ENCODE results near the gene PDE4D.

PDE4D gene

DNA sequence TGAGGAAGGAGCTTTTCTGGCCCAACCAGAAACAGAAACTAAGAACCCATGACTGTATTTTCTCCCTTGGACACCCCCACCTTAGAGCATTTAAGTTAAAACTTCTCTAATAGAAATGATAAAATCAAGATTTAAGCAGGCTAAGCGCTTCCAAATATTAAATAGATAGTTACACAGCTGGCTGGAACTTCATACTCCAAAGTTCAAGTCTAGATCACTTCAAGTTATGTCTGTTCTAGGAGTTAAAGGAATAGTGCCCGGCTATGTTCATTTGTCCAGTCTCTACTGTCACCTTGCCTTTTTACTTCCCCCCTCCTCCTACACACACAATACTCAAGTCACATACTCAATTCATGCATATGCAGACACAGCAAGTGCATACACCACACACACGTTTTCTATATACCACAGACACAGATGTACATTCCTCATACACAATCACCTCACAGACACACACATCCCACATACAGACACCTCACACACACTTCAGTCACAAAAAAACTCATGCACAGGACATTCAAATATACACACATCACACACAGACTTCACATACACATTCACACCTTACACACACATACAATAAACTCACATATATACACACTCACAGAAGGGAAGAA lies 237.7 kb downstream of the PDE4D start:
- H3K9ac ChIP-seq (ENCODE audit: low read depth, low read length): no peak overlapping the region
- no peaks in the 10 kb centered on the region for H3K36me3 ChIP-seq (ENCODE audit: control insufficient read depth, insufficient read depth, low read length)
- H3K9me3 ChIP-seq (ENCODE audit: control insufficient read depth, insufficient read depth, low read length): no peaks in the 10 kb centered on the region
- H3K4me1 ChIP-seq (ENCODE audit: control insufficient read depth, insufficient read depth, low read length): no peaks in the 10 kb centered on the region
- no peaks in the 10 kb centered on the region for H3K27me3 ChIP-seq (ENCODE audit: control insufficient read depth, insufficient read depth, low read length)
- no peak overlapping the region for H3K4me3 ChIP-seq (ENCODE audit: low read depth, low read length)

- Histone ChIP-seq H3K27me3 (ENCODE audit: control insufficient read depth, insufficient read depth, low read length) (no peaks in the 10 kb centered on the region), H3K36me3 (ENCODE audit: control insufficient read depth, insufficient read depth, low read length) (no peaks in the 10 kb centered on the region), H3K4me3 (ENCODE audit: low read depth, low read length) (no peak overlapping the region), H3K9ac (ENCODE audit: low read depth, low read length) (no peak overlapping the region), H3K9me3 (ENCODE audit: control insufficient read depth, insufficient read depth, low read length) (no peaks in the 10 kb centered on the region), H3K4me1 (ENCODE audit: control insufficient read depth, insufficient read depth, low read length) (no peaks in the 10 kb centered on the region)
These were observed 238.8 kb downstream of the PDE4D start for GRCh38 chr5:59654691-59655090.

GRCh38 chr5:59652449-59652848 lies 241.1 kb downstream of the PDE4D start:
- no peaks in the 10 kb centered on the region for H3K9me3 ChIP-seq (ENCODE audit: control insufficient read depth, insufficient read depth, low read length)

GRCh38 chr5:59648949-59649921 lies 244.3 kb downstream of the PDE4D start:
- H3K4me1 ChIP-seq (ENCODE audit: control insufficient read depth, insufficient read depth, low read length): no peaks in the 10 kb centered on the region
- H3K27me3 ChIP-seq (ENCODE audit: control insufficient read depth, insufficient read depth, low read length): no peaks in the 10 kb centered on the region
- no peaks in the 10 kb centered on the region for H3K36me3 ChIP-seq (ENCODE audit: control insufficient read depth, insufficient read depth, low read length)

More at GRCh38 chr5:59652449-59652848, 241.1 kb downstream of the PDE4D start:
- Histone ChIP-seq H3K36me3 (ENCODE audit: control insufficient read depth, insufficient read depth, low read length) (no peaks in the 10 kb centered on the region), H3K4me1 (ENCODE audit: control insufficient read depth, insufficient read depth, low read length) (no peaks in the 10 kb centered on the region), H3K9ac (ENCODE audit: low read depth, low read length) (no peak overlapping the region), H3K4me3 (ENCODE audit: low read depth, low read length) (no peak overlapping the region), H3K27me3 (ENCODE audit: control insufficient read depth, insufficient read depth, low read length) (no peaks in the 10 kb centered on the region)

GRCh38 chr5:59648038-59648831 lies 245.3 kb downstream of the PDE4D start:
- no peaks in the 10 kb centered on the region for H3K27me3 ChIP-seq (ENCODE audit: control insufficient read depth, insufficient read depth, low read length)
- H3K9me3 ChIP-seq (ENCODE audit: control insufficient read depth, insufficient read depth, low read length): no peaks in the 10 kb centered on the region
- H3K9ac ChIP-seq (ENCODE audit: low read depth, low read length): no peak overlapping the region
- H3K4me3 ChIP-seq (ENCODE audit: low read depth, low read length): no peak overlapping the region
- H3K36me3 ChIP-seq (ENCODE audit: control insufficient read depth, insufficient read depth, low read length): no peaks in the 10 kb centered on the region
- H3K4me1 ChIP-seq (ENCODE audit: control insufficient read depth, insufficient read depth, low read length): no peaks in the 10 kb centered on the region

More at GRCh38 chr5:59648949-59649921, 244.3 kb downstream of the PDE4D start:
- Histone ChIP-seq H3K4me3 (ENCODE audit: low read depth, low read length) (no peak overlapping the region), H3K9ac (ENCODE audit: low read depth, low read length) (no peak overlapping the region), H3K9me3 (ENCODE audit: control insufficient read depth, insufficient read depth, low read length) (no peaks in the 10 kb centered on the region)

- Histone ChIP-seq H3K4me3 (ENCODE audit: low read depth, low read length) (no peak overlapping the region), H3K9me3 (ENCODE audit: control insufficient read depth, insufficient read depth, low read length) (no peaks in the 10 kb centered on the region), H3K9ac (ENCODE audit: low read depth, low read length) (no peak overlapping the region), H3K4me1 (ENCODE audit: control insufficient read depth, insufficient read depth, low read length) (peaks cover 1% of the 10 kb centered on the region), H3K27me3 (ENCODE audit: control insufficient read depth, insufficient read depth, low read length) (no peaks in the 10 kb centered on the region), H3K36me3 (ENCODE audit: control insufficient read depth, insufficient read depth, low read length) (no peaks in the 10 kb centered on the region)
These were observed 248.1 kb downstream of the PDE4D start for GRCh38 chr5:59645380-59645779.

DNA sequence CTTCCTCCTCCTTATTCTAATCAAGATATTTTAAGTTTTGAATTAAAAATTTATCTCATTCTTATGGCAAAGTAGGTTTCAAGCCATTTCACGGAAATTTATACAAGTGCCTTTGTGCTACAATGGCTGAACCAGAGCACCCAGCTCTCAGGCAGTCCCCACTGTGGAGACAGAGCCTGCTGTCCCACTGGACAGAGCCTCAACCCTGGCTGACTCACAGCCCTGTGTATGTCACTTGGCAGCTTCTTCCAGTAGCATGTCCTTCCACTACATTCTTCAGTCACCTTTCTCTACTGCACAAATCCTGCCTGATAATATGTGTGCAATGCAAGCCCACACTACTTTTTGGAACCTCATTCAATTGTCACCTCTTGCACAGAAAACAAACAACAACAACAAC lies 253.1 kb downstream of the PDE4D start:
- H3K9ac ChIP-seq (ENCODE audit: low read depth, low read length): no peak overlapping the region
- H3K4me1 ChIP-seq (ENCODE audit: control insufficient read depth, insufficient read depth, low read length): peaks cover 2% of the 10 kb centered on the region
- no peak overlapping the region for H3K4me3 ChIP-seq (ENCODE audit: low read depth, low read length)

DNA sequence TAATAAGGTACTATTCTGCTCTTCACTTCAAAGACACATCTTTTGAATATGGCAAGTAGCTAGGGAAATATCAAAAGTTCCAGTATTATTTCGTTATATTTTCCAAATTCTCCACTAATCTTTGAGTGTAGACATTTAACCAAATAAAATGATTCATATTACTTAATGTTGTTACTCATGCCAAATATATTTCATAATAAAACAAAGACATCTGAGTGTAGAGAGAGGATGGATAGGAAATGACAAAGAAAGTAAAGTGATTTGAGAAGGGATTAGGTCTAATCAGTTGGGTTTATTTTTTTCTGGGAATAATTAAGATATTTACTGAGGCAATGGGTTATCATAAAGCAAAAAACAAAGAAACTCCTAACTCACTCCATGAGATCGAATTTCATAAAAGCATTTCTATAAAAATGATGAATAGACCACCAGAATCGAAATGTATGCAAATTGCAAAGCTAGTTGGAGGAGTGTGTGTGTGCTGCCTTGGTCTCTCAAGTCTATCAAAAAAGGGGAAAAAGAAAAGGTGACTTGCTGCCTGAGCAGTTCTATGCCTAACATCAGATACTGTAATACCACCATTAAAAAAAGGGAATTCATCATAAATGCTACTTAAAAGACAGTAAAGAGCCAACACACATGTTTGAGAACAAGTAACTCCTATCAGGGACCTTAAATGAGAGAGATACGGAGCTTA lies 255.5 kb downstream of the PDE4D start:
- Histone ChIP-seq H3K36me3 (ENCODE audit: control insufficient read depth, insufficient read depth, low read length) (no peaks in the 10 kb centered on the region), H3K27me3 (ENCODE audit: control insufficient read depth, insufficient read depth, low read length) (no peaks in the 10 kb centered on the region), H3K9ac (ENCODE audit: low read depth, low read length) (no peak overlapping the region), H3K4me3 (ENCODE audit: low read depth, low read length) (no peak overlapping the region), H3K9me3 (ENCODE audit: control insufficient read depth, insufficient read depth, low read length) (no peaks in the 10 kb centered on the region), H3K4me1 (ENCODE audit: control insufficient read depth, insufficient read depth, low read length) (peaks cover 2% of the 10 kb centered on the region)

More for the DNA sequence above, 253.1 kb downstream of the PDE4D start:
- Histone ChIP-seq H3K27me3 (ENCODE audit: control insufficient read depth, insufficient read depth, low read length) (no peaks in the 10 kb centered on the region), H3K36me3 (ENCODE audit: control insufficient read depth, insufficient read depth, low read length) (no peaks in the 10 kb centered on the region), H3K9me3 (ENCODE audit: control insufficient read depth, insufficient read depth, low read length) (no peaks in the 10 kb centered on the region)

- H3K9ac ChIP-seq (ENCODE audit: low read depth, low read length): no peak overlapping the region
- H3K4me1 ChIP-seq (ENCODE audit: control insufficient read depth, insufficient read depth, low read length): no peaks in the 10 kb centered on the region
- no peaks in the 10 kb centered on the region for H3K36me3 ChIP-seq (ENCODE audit: control insufficient read depth, insufficient read depth, low read length)
- no peak overlapping the region for H3K4me3 ChIP-seq (ENCODE audit: low read depth, low read length)
- H3K27me3 ChIP-seq (ENCODE audit: control insufficient read depth, insufficient read depth, low read length): no peaks in the 10 kb centered on the region
- no peaks in the 10 kb centered on the region for H3K9me3 ChIP-seq (ENCODE audit: control insufficient read depth, insufficient read depth, low read length)
These were observed 264.0 kb downstream of the PDE4D start for GRCh38 chr5:59629561-59629960.

GRCh38 chr5:59628062-59628828 lies 265.3 kb downstream of the PDE4D start:
- Histone ChIP-seq H3K9me3 (ENCODE audit: control insufficient read depth, insufficient read depth, low read length) (no peaks in the 10 kb centered on the region), H3K36me3 (ENCODE audit: control insufficient read depth, insufficient read depth, low read length) (no peaks in the 10 kb centered on the region), H3K4me1 (ENCODE audit: control insufficient read depth, insufficient read depth, low read length) (no peaks in the 10 kb centered on the region), H3K4me3 (ENCODE audit: low read depth, low read length) (no peak overlapping the region), H3K9ac (ENCODE audit: low read depth, low read length) (no peak overlapping the region), H3K27me3 (ENCODE audit: control insufficient read depth, insufficient read depth, low read length) (no peaks in the 10 kb centered on the region)
